ENCODE results near the gene AKR1B15. TPM values are rescaled to one million over a fixed set of nuclear protein-coding genes. Genes with fewer than 3 reads are reported as not detected.
A peak's percentile ranks its signal among the peaks of the same experiment; 100 is the strongest.

Gene AKR1B15
- total RNA-seq, 4 donors from 2014 or later = 1.9 TPM; not detected in 3

- peak overlapping the region in 3 of 4 donors; percentile 20 to 51 (median 34) for H3K4me3 ChIP-seq
Measured at GRCh38 chr7:134547397-134548054, 1.4 kb upstream of the AKR1B15 start.

GRCh38 chr7:134549366-134549765 is 456 bp downstream of the AKR1B15 start:
- no peaks in the 10 kb centered on the region for H3K27me3 ChIP-seq
- H3K27ac ChIP-seq = no peak overlapping the region
- no peak for DNase-seq
- H3K4me1 ChIP-seq = no peaks in the 10 kb centered on the region
- TF ChIP-seq CTCF (IDR thresholded peaks at IDR 0.05) (no peak), POLR2A (IDR thresholded peaks at IDR 0.05) (no peak)
- H3K36me3 ChIP-seq = no peaks in the 10 kb centered on the region
- no peaks in the 10 kb centered on the region for H3K9me3 ChIP-seq
- no peak overlapping the region for H3K4me3 ChIP-seq

More at GRCh38 chr7:134547397-134548054, 1.4 kb upstream of the AKR1B15 start:
- H3K4me1 ChIP-seq = no peaks in the 10 kb centered on the region
- H3K27me3 ChIP-seq = no peaks in the 10 kb centered on the region
- peak; percentile 55 to 88 (median 82) for DNase-seq
- peak overlapping the region in 1 of 4 donors; percentile 37 for H3K27ac ChIP-seq
- TF ChIP-seq CTCF (IDR thresholded peaks at IDR 0.05) (peak; percentile 61 to 91 (median 85)), POLR2A (IDR thresholded peaks at IDR 0.05) (no peak)
- no peaks in the 10 kb centered on the region for H3K36me3 ChIP-seq
- no peaks in the 10 kb centered on the region for H3K9me3 ChIP-seq

GRCh38 chr7:134552105-134552504 is 3.2 kb downstream of the AKR1B15 start:
- H3K27ac ChIP-seq = peak overlapping the region in 1 of 4 donors; percentile 34
- no peak overlapping the region for H3K4me3 ChIP-seq
- no peaks in the 10 kb centered on the region for H3K4me1 ChIP-seq
- H3K27me3 ChIP-seq = no peaks in the 10 kb centered on the region
- no peaks in the 10 kb centered on the region for H3K36me3 ChIP-seq
- TF ChIP-seq CTCF (IDR thresholded peaks at IDR 0.05) (peak in 2 of 6 experiments; percentile 23 to 44), POLR2A (IDR thresholded peaks at IDR 0.05) (no peak)
- peak in 1 of 3 donors; percentile 48 for DNase-seq
- no peaks in the 10 kb centered on the region for H3K9me3 ChIP-seq

GRCh38 chr7:134553976-134554375 is 5.1 kb downstream of the AKR1B15 start:
- no peak overlapping the region for H3K27ac ChIP-seq
- no peaks in the 10 kb centered on the region for H3K36me3 ChIP-seq
- no peak overlapping the region for H3K4me3 ChIP-seq
- no peaks in the 10 kb centered on the region for H3K27me3 ChIP-seq
- H3K4me1 ChIP-seq = no peaks in the 10 kb centered on the region
- DNase-seq = no peak
- no peaks in the 10 kb centered on the region for H3K9me3 ChIP-seq
- TF ChIP-seq CTCF (IDR thresholded peaks at IDR 0.05) (peak in 3 of 6 experiments; percentile 22 to 38 (median 33)), POLR2A (IDR thresholded peaks at IDR 0.05) (no peak)

GRCh38 chr7:134554417-134554966 is 5.6 kb downstream of the AKR1B15 start:
- Histone ChIP-seq H3K4me3 (no peak overlapping the region), H3K4me1 (no peaks in the 10 kb centered on the region), H3K27ac (no peak overlapping the region), H3K36me3 (no peaks in the 10 kb centered on the region), H3K27me3 (no peaks in the 10 kb centered on the region), H3K9me3 (no peaks in the 10 kb centered on the region)
- DNase-seq = no peak
- no peak for TF ChIP-seq POLR2A (IDR thresholded peaks at IDR 0.05)
- TF ChIP-seq CTCF (IDR thresholded peaks at IDR 0.05) = no peak

All from Peyer's patch (tissue), 4 donors.